Retinal pigment epithelial cell (primary cell): Measurements from ENCODE around the gene ITM2C.

Experiments
- DNase-seq: peaks from one replicate; pipeline ENCODE4 v3.0.0-alpha.2; 2010; ENCODE audit warnings: low read depth
- H3K4me3 ChIP-seq: 2 replicates; pipeline ENCODE4 v1.5.1; 2011; ENCODE audit warnings: mild to moderate bottlenecking, low read length, control low read depth, moderate library complexity
- CTCF ChIP-seq: conservative IDR thresholded peaks from 2 replicates; pipeline ENCODE4 v1.5.1; 2011; ENCODE audit warnings: low read depth, low read length, control low read depth, inconsistent platforms

Gene ITM2C

GRCh38 chr2:230898713-230899091 is 34.0 kb downstream of the ITM2C start:
- H3K4me3 ChIP-seq = no peak overlapping the region
- TF ChIP-seq CTCF = no peak
- DNase-seq = no peak

- no peak for DNase-seq
- no peak for TF ChIP-seq CTCF
- H3K4me3 ChIP-seq = no peak overlapping the region
Measured at GRCh38 chr2:230899287-230899686, 34.5 kb downstream of the ITM2C start.

DNA sequence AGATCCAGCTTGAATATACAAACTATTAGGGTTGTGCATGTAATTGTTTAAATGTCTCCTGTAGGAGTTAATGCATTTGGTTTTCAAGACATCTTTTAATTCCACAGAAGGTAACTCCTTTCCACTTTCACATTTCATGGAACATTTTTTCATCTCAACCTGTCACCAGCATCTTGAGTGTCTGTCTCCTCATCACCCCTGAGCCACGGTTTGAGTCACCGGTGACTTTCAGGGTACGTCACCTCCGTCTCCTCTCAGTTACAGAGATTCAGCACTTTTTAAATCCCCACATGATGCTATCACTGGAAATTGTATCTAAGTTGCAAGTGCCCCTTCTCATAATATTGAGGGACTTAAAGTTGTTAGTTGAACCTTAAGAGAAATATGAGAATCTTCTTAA is 35.0 kb downstream of the ITM2C start:
- no peak for DNase-seq
- H3K4me3 ChIP-seq = no peak overlapping the region
- no peak for TF ChIP-seq CTCF

- DNase-seq = no peak
- no peak overlapping the region for H3K4me3 ChIP-seq
- TF ChIP-seq CTCF = no peak
Measured at GRCh38 chr2:230900336-230900995, 35.7 kb downstream of the ITM2C start.

- TF ChIP-seq CTCF = no peak
- DNase-seq = no peak
Measured at GRCh38 chr2:230901006-230901405, 36.3 kb downstream of the ITM2C start.

GRCh38 chr2:230902180-230902899 is 37.6 kb downstream of the ITM2C start:
- peak; percentile 91 for TF ChIP-seq CTCF
- DNase-seq = no peak
- H3K4me3 ChIP-seq = no peak overlapping the region

More at GRCh38 chr2:230901006-230901405, 36.3 kb downstream of the ITM2C start:
- no peak overlapping the region for H3K4me3 ChIP-seq
